GM18502 (cell line): ENCODE measurements around the gene MRPL18.
"Not testable (repeated sequence)": the region's sequence is repeated elsewhere in the genome, so short reads cannot be mapped to it uniquely, and the experiment has no call there.

Experiments used
- ATAC-seq: cut with Tn5 transposase; IDR thresholded peaks from one replicate; pipeline ENCODE4 v1.9.1; 2021; ENCODE audit warnings: mild to moderate bottlenecking; ENCODE audit not compliant: unreplicated experiment, poor library complexity

The MRPL18 gene

DNA sequence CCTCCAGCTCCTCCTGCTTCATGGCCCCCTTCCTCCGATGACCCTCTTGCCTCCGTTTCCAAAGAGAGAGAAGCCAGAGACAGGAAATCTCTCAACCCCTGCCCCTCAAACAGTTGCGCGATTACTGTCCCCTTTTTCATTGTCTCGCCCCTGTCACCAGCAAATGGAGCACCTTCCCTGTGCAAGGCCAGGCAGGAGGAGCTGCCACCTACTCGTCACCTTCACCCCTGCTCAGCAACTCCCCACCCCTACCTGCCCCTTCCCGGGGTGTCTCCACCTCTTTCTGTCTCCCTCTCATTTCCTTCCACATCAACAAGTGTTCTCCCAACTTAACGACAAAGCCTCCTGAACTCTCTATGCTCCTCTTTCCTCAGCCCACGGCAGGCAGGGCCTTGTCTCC lies 23.5 kb downstream of the MRPL18 start:
- ATAC-seq = no peak

DNA sequence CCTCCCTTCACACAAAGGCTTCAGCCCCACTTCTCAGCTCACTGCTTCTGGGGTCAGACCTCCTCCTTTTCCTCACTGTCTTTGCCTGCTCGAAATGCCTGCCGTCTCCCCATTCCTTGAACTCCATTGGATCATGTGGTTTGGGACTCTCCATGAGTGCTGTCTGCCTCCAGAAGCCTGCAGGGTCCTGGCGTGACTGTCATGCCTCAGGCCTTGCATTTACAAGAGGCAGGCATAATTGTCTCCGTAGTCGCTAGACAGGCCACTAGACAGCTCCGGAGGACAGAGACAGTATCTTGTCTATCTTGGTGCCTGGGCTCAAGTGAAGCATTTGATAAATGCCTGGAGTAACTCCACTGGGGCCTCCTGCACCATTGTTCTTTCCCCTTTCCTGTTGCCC lies 25.1 kb downstream of the MRPL18 start:
- ATAC-seq = no peak

DNA sequence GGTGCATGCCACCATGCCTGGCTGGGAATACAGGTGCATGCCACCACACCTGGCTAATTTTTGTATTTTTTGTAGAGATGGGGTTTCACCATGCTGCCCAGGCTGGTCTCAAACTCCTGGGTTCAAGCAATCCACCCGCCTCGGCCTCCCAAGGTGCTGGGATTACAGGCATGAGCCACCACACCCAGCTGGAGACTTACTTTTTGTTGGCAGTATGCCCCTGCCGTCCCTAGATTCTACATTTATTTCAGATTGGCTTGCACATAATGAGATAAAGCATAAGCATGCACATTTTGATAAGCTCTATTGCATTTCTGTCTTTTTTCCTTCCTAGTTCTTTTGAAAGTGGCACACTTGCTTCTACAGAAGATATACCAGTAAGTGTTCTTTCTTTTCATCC lies 26.5 kb downstream of the MRPL18 start:
- ATAC-seq = not testable (repeated sequence)

DNA sequence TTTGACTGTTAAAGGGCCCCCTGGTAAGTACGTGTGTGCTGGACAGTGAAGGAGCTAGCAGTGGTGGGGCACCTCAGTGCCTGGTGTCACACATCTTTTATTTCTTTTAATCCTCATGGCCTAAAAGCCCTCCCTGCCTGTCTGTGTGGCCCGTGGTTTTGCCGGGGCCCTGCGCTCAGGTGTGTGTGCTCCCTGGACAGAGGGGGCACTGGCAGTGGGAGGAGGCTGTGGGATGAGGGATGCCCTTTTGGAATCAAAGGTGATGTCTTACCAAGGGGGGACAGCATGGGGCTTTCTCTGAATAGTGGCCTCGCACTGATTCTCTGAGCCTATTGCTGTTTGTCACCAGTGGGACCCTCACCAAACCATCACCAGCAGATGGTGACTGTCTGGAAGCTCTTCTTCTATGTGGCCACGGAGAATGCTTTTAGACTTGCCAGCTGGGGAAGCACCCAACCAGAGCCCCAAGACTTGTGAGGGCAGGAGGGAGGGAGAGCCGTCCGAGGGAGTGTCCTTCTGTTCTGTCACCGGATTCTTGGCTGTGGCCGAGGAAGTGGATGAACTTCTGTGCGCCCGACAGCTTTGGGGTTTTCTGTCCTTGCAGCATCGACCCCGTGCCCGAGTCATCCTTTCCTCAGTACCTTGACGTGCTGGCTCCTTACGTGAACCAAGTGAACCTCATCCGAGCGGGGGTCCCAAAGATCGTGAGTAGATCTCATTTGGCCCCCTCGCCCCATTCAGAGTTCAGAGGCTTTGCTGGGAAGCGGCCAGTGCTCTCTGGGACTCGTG lies 27.9 kb downstream of the MRPL18 start:
- no peak for ATAC-seq

DNA sequence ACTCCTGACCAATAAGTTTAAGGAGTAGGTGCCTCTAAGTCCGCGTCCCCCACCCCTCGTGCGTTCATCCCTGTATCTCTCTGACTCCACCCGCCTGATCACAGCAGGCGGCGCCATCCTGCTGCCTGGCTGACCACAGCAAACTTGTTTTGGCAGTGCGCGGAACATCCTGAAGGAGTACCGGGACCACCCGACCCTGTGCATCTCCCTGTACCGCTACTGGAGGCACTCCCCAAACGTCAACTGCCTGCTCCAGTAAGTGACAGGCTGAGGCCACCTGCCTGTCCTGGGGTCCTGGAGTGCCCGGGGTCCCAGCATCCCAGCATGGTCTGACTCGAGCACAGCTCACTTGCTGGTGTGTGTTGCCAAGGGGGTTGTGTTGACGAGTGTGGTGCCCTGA lies 28.8 kb downstream of the MRPL18 start:
- no peak for ATAC-seq

DNA sequence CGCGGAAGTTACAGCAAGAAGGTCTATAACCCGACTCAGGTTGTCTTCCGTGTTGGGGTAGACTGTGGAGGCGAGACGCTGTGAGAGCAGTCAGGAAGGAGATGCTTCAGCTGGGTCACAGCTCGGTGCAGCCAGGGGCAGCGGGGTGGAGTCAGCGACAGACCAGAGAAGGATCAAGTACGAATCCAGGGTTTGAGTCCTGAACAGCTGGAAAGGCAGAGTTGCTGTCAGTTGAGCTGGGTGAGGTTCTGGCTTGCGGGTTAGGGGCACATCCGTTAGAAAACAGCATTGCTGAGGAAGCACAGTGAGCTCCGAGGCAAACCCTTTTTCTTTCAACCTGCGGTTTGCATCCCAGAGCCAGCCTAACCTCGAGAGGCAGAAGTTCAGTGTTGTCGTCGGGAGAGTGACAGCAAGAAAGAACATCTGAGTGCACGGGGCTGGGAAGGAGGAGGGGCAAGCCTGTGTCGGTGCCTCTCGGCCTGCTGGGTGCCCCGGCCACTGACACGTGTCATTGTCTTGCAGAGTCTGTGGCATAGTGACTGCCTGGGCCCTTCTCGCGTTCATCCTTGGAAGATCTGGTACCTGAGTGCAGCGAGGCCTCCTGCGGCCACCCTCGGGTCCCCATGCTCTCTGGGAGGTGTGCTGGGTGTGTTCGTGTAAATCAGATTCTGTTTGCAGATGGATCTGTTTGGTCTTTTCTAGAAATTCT lies 29.8 kb downstream of the MRPL18 start:
- ATAC-seq = no peak

DNA sequence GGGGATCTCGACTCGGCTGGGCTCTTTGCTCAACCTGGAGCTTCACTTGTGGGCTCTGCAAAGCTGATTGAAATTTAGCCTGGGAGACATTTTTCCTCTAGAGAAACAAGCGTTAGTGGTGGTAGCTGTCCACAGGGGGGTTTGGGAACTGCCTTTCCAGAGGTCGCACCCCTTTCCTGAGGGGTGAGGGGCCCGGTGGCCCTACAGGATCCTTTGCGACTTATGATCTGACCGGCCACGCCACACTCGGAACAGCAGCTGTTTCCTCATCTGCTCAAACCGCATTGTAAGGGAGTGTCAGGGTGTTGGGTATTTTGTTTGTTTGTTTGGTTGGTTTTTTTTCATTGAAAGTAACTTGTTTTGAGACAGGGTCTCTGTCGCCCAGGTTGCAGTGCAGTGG lies 30.9 kb downstream of the MRPL18 start:
- ATAC-seq = no peak

DNA sequence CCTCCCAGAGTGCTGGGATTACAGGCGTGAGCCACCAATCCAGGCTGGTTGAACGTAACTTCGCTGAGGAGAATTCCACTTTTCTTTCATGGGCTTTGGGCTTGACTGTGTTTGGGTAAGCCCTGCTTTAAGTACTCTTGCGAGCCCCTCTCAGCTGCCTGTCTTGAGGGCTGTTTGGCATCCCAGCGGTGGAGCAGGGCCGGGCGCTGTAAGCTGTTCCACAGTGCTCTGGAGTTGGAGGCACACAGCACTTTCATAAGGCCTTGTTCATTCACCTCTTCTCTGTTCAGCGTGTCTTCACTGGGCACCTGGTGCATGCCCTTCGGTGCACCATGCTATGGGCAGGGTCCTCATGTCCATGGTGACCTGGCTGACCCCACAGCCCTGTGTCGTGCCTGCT lies 31.5 kb downstream of the MRPL18 start:
- no peak for ATAC-seq

DNA sequence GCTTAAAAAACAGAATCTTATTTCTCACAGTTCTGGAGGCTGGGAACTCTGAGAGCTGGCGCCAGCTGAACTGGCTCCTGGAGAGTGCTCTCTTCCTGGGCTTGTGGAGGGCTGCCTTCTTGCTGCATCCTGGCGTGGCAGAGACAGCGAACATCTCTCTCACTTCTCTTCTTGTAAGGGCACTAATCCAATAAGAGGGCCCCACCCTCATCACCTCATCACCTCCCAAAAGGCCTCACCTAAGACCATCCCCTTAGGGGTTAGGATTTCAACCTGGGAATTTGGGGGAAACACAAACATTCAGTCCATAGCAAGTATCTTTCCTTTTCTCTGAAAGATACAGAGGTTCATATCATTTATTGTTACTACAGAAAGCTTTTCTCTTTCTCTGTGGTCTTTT lies 33.7 kb downstream of the MRPL18 start:
- ATAC-seq = no peak

DNA sequence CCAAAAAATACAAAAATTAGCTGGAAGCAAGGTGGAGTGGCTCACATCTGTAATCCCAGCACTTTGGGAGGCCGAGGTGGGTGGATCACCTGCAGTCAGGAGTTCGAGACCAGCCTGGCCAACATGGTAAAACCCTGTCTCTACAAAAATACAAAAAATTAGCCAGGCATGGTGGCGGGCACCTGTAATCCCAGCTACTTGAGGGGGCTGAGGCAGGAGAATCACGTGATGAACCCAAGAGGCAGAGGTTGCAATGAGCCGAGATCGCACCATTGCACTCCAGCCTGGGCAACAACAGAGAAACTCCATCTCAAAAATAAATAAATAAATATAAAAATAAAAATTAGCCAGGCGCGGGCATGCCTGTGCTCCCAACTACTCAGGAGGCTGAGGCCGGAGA lies 34.4 kb downstream of the MRPL18 start:
- ATAC-seq = not testable (repeated sequence)

DNA sequence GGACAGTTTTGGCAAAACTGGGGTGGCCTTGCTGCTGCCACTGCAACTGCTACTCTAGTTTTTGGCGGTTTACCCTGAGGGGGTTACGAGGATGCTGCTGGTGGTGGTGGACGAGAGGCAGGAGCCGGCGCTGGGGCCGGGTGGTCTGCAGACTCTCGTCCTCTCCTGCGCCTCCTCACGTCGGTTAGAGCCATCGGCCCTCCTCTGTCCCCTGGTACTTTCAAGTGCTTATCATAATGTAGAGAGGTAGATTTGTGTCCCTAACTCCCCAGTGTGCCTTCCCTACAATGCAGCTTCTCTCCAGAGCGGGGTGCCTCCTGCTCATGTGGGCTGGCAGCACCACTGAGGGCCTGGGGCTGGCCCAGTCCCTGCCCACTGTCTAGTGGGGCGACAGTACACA lies 35.7 kb downstream of the MRPL18 start:
- no peak for ATAC-seq

DNA sequence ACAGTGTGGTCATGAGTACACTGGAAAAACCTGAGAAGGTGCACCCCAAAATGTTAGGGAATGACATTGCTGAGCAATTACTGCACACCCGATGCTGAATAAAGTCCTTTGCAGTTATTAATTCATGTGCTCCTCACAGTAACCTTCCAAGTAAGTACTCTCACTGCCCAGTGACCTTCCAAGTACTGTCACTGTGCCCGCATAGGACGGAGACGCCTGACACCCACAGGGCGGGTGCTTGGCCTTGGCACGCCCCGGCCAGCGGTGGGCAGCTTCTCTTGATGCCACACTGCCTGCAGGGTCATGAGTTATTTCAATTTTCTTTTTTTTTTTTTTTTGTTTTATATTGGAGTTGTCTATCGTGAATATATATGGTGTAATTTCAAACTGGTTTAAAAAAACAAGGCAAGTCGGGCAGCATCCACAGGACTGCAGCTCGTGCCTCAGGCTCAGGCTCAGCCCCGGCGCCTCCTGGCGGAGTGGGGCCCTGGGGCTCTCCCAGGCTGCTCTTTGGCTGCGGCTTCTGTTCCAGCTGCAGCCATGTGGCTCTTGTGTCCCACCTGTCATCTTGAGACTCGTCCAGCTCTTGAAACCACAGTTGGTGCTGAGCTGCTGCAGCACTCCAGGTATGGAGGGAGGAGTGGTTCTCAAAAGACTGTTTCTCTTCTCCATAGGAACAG lies 36.8 kb downstream of the MRPL18 start:
- no peak for ATAC-seq

DNA sequence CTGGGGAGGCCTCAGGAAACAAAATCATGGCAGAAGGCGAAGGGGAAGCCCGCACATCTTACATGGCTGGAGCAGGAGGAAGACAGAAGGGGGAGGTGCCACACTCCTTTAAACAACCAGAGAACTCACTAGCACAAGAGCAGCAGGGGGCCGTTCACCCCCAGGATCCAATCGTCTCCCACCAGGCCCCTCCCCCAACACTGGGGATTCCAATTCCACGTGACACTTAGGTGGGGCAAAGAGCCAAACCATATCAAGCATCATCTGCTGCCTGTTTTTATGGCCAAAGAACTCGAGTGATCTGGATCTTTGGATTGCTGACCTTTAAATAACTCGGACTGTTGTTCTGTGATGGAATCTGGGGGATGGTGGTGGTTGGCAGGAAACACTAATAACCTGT lies 37.8 kb downstream of the MRPL18 start:
- ATAC-seq = no peak

DNA sequence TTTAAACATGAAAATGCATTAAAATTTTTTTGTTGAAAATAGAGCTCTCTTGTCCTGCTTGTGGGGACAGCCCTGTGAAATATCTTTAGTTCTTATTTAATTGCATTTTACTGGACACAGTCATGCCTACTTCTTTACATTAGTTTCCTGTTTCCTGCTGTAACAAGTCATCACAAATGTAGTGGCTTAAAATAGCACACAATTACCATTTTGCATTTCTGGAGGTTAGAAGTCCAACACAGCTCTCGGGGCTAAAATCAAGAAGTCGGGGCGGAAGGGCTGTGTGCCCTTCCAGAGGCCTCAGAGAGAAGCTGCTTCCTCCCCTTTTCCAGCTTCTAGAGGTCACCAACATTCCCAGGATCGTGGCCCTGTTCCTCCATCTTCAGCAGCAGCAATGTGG lies 39.3 kb downstream of the MRPL18 start:
- peak; percentile 72 for ATAC-seq

DNA sequence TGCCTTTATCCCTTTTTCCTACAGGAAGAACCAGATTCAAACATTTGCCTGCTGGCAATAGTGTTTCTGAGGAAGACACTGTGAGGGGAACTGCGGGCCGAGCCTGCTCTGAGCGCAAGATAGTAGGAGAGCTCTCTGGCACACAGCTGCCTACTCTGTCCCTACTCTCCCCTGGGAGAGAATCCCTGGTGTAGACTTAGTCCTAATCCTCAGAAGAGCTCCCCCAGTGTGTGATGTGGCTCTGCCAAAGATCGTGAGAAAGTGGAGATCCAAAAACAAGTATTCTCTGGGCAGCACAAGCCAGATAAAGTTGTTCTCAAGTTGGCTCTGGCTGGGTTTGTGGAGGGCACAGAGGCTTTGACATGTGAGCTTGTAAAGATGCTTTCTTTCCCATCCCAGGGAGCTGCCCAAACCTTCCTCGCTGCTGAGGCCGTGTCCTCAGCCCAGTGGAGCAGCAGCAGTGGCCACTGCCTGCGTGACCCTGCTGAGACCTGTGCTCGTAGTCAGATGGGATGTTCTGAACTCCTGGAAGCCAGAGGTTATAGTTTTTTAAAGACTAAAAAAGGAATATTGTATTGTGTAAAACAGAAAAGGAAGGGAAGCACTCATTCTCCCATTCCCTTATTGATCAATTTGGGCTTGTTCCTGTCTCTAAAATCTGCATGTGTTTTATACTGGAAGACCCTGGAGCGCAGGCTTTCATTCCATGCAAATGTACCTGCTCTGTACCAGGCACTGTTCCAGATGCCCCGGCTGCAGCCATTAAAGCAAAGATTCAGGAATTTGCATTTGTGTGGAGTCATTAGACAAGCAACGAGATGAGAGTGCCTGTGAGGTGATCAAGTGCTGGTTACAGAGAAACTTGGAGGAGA lies 40.5 kb downstream of the MRPL18 start:
- no peak for ATAC-seq

DNA sequence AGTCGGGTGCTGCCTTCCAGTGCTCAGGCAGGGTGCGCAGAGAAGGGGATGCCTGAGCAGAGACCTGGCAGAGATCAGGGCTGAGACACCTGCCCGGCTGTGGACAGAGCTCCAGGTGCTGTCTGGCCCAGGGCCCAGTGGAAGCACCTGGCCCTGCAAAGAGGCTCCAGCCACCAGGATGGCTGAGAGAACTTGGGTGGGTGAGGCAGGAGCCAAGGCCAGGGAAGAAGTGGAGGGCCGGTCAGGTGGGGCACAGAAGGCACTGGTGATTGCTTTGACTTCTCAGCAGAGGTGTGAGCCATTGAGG lies 41.1 kb downstream of the MRPL18 start:
- no peak for ATAC-seq

DNA sequence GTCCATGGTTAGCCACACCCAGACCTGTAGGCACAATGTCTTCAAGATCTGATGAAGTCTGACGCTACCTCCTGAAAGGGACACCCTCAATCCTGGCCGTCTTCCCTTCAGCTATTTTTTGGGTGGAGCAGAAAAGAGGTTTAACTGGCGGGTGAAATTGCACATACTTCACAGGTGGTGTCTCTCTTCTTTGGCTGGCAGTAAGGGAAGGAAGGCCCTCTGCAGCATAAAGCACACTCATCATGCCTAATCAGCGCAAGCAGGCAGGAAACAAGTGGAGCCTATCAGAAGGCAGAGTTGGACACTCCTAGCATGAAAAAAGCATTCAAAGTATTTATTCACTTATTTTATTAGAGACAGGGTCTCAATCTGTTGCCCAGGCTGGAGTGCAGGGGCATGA lies 42.7 kb downstream of the MRPL18 start:
- no peak for ATAC-seq

DNA sequence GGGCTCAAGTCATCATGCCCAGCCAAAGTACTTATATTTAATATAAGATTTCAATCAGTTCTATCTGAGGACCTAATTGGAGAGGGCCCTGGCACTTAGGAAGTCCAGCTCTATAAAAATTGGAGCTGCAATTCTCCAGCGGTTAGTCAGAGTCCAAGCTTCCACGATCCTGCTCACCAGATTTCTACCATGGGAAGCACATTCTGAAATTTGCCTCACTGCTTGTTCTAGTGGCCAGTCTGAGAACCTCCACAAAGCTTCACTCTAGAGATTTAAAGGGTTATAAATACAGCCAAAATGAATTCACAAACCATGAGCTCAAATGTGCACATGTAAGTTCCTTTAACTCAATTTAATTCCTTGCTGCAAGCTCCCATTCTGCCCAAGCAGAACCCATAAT lies 43.3 kb downstream of the MRPL18 start:
- no peak for ATAC-seq

DNA sequence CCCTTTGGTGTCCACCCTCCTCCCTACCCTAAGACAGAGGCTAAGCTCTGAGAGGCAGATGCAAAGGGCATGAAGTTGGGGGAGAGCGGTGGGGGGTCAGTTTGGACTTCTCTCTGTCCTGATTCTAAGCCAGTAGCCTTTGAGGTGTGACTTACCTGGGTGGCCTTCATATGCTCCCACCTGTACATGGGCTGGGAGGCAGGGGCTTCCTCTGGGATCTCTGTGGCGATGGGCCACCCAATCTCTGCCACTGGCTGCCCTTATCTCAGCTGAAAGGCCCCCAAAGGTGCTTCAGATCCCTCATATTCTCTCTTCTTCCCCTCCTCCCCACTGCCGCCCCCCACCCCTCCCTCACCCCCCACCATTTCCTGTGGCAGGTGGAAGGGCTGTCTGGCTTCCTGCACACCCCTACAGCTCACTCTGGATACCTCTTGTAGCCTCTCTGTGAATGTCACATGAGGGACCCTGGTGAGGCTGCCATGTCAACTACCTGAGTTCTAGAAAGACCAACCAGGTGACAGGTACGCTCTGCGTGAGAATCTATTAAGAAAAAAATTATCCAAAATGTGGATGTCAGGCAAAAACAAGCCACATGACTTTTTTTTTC lies 43.8 kb downstream of the MRPL18 start:
- ATAC-seq = no peak

DNA sequence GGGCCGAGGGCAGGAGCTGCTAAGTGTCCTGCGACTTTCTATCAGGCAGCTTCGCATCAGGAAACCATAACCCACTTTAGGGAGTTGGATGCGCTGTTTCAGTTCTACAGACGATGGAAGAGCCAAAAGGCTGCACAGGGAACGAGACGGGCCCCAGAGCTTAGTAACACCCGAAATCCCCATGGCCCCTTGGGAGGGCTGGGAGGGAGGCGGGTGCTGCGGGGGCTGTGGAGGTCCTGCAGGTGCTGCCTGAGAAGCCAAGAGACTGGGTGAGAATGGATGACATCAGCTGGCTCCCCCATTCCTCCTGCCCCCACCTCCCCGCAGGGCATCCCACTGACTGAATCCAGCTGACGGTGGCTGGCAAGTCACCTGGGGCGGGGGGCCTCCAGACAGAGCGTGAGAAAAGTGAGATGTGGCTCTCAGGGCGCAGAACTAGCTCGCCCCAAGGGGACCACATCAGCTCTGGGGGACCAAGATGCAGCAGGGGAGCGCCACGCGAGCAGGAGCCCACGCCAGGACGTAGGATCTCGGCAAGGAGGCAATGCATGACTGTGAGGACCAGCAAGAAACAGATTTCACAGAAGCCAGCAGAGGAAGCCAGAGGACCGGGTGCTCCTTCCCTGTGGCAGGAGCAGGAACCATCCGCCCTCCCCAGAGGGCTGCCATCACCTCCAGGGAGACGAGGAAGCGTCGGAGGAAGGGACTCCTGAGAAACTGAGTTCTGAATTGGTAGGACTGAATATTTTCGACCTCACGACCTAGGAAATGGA lies 46.6 kb downstream of the MRPL18 start:
- no peak for ATAC-seq
